Head of caudate nucleus (tissue), 42 donors: ENCODE results near the gene PIBF1.

Source experiments
- DNase-seq, 42 donors: peaks; one replicate each; pipeline versions ENCODE4 v3.0.0 to v3.0.0-alpha.2; 2020 to 2021; ENCODE audit warnings: mixed read lengths in 7 of 42
- intact Hi-C: fragments of 100-400 bp; cut with DNase I; formaldehyde crosslinking; loops from one replicate; pipeline ENCODE4 v1.15.0; 2022

Gene PIBF1

DNA sequence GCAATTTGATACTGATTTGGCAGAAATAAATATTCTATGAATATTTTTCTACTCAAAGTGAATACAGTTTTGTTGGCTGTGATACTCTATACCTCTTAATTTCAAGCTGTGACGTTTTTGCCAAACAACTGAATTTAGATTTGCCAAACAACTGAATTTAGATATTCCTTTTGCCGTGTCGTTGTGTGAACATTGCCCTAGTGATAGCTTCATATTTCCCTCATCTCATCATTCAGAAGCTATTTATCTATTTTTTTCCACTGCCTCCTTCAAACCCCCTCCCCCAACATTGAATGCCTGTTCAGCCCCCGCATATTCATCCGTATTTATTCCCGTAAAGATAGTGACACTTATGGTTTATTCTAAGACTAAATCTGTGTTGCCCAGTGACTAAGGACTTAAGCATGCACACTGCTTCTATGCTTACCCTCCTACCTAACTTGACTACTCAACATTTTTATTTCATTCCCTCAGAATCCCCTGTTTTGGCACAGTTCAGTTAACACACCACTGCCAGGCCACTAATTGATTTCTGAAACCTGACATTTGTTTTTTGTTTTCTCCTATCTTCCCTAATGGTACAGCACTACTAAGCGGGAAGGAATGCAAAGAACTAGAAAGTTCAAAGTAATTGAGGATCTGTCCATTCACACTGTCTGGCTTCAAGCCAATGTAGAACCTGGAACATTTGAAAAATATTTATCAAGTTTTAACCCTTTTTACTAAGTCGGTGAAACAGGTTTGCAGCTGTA lies 274.1 kb downstream of the PIBF1 start:
- intact Hi-C loops, result no loop called here

DNA sequence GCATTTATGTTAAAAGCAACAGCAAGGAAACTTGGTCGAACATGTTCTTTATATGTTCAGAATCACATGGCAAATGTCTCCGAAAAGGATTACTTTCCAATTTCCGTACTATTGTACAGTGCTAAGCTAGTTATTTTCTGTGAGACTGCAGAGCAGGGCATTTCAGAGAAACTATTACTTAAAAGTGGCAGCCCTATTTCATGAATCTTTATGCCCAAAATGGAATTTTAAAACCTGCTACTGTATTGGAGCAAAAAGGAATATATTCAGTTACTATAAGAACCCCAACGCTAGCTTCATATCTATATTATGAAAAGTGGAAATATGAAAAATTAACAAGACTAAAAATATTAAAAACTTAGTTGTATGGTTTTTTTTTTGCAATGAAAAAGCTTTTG lies 274.6 kb downstream of the PIBF1 start:
- intact Hi-C loops, result no loop called here
- no peak for DNase-seq

More for the DNA sequence above, 274.1 kb downstream of the PIBF1 start:
- no peak for DNase-seq

DNA sequence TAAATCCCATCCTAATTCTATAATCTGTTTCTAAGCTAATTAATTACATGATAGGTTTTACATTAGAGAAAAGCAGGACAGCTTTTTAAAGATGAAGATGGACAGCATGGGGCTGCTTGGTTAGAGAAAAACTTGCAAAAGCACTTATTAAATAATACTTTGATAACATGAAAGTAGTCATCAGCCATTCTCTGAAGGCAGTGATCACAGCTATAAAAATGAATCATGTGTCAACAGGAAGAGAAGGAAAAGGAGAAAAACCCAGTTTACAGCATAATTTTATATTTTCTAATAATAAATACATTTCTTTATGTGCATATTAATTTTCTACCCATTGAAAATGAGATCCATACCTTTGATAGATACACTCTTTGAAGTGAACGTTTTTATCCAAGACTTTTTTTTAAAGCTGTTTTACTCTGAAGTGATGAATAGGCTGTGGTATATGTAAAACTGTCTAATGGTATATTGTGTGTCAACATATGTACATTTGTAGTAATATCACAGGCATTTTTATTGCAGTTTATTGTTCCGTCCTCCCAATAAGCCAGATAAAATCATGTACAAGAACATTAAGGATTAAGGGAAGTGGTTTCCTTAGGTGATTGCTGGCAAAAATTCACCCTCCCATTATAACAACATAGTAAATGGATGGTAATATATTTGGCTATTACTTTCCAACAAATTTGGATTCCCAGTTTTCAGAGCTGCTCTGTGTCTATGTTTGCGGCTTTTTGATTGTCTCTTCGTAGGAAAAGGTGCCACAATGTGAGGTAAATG lies 275.5 kb downstream of the PIBF1 start:
- intact Hi-C loops, result no loop called here

DNA sequence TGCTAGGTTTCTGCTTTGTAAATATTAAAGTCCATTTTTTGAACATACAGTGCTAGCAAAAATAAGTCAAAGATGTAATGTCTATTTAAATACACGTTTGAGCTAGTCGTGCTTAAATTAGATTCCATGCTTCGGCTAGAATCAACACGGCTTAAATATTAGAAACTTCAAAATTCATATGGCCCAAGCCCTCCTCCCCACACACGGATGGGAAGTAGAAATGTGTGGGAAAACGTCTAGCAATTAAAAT lies 276.1 kb downstream of the PIBF1 start:
- no peak for DNase-seq
- intact Hi-C loops, result no loop called here

More for the DNA sequence above, 275.5 kb downstream of the PIBF1 start:
- DNase-seq, result no peak

DNA sequence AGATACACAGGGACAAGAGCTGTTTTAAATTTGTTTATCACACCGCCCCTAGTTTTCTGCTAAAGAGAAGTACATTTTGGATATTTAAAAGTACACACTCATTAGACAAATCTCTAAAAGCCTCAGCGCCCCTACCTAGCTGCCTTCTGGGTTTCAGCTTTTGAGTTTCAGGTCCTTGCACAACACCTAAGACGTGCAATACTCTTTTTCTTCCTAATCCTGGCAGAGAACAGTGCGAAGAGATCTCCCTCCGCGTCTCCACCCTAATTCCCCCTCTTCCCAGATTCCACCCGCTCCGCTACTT lies 276.5 kb downstream of the PIBF1 start:
- DNase-seq, result no peak
- intact Hi-C loops, result no loop called here

DNA sequence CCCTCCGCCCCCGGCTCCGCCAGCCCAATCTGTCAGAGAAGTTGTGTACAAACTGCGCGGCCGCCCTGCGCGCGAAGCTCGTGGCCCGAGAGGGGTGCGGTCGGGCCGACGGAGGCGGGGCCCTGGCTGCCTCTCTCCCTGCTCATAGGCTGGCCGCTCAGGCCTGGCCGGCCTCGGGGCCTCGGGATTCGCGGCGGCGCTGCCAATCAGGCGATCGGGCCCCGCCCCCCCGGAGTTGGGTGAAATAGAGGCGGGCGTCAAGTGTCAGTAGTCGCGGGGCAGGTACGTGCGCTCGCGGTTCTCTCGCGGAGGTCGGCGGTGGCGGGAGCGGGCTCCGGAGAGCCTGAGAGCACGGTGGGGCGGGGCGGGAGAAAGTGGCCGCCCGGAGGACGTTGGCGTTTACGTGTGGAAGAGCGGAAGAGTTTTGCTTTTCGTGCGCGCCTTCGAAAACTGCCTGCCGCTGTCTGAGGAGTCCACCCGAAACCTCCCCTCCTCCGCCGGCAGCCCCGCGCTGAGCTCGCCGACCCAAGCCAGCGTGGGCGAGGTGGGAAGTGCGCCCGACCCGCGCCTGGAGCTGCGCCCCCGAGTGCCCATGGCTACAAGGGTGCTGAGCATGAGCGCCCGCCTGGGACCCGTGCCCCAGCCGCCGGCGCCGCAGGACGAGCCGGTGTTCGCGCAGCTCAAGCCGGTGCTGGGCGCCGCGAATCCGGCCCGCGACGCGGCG lies 277.0 kb downstream of the PIBF1 start, which contains the start of gene KLF5:
Gene KLF5 (plus strand): TSS at position 270 of the 724 bp plus-strand sequence. CDS start 323 bp downstream, at position 593.
- intact Hi-C loops, result no loop called here
- peak; percentile 85 to 98 (median 95) for DNase-seq

DNA sequence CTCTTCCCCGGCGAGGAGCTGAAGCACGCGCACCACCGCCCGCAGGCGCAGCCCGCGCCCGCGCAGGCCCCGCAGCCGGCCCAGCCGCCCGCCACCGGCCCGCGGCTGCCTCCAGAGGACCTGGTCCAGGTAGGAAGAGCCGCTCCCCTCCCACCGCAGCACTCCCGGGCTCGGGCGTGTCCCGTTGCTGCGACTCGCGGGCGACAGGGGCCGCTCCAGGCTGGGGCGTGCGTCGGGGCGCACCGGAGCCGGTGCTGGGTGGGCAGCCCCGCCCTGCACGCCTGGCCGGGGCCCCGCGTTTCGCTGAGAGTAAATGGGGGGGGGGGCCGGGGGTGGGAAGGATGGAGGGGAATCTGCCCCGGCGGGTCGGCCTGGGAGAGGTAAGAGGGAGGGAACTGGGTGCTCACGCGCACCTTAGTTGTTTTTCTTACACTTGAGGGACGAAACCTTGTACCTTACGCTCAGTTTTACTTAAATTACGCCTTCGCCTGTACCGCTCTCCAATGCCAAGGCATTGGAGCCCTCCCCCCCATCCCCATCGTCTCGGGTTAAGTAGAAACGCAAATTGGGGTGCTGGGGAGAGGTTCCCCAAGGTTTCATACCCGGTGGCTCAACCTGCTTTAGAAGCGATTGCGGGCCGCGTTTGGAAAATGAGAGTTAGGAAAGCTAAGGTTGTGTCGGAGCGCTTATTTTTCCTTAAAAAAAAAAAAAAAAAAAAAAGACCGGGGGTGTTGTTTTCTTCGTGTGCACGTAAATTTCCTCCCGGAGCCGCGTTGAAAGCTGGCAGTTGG lies 277.7 kb downstream of the PIBF1 start:
- intact Hi-C loops, result no loop called here
- DNase-seq, result peak in 38 of 42 donors; percentile 16 to 73 (median 50)

DNA sequence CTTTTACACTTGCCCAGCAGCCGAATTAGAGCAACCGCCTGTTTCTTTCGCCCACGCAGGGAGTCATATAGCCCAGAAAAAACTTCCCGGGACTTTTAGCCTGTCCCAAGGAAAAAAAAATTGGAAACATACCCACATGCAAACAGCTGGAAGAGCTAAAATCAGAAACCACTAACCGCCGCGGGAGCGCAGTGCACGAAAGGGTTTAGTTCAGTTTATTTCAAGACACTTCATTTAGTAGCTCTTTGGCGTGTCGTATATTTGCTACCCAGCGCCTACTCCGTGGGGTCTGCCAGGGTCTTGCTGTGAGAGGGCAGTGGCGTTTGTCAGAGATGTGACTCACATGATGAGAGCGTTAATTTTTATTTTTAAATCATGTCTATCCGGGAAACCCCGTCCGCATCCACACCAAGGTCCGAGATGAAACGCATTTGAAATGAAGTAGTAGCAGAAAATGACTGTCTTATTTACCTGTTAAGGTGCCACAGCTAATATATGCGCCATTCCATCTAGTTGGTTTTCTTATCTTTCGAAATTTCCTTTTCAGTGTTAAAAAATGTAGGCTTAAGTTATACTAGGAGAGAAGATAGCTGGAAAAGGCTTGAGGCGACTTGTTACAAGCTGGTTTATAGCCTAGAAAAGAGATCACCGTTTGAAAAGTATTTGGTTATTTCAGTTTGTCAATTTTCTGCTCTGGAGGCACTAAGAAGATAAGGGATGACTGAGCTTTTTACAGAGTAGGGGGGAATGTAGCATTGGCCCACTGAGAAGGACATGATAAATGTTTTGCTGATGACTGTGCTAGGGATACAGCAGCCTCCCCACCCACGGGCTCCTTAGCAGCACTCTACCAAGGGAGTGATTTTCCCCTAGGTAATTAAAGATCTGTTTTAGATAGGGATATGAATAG lies 278.6 kb downstream of the PIBF1 start:
- intact Hi-C loops, result no loop called here
- DNase-seq, result peak in 31 of 42 donors; percentile 4 to 72 (median 37)

DNA sequence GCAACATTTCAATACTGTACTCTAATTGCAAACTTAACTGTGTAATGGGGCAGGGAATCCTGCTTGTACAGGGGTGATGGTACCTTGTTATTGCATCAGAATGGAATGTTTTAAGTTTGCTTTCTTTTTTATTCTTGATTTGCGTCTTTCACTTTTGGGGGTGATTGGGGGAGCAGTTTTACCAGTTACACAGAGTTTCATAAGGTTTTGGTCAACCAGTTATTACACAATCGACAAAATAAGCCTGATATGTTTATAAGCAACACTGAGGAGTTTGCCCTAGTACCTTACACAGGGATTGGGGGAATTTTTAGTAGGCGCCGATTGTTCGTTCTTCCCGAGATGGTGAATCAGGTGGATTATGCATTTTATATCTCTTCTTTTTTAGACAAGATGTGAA lies 279.5 kb downstream of the PIBF1 start:
- DNase-seq, result peak in 1 of 42 donors; percentile 15
- intact Hi-C loops, result no loop called here

DNA sequence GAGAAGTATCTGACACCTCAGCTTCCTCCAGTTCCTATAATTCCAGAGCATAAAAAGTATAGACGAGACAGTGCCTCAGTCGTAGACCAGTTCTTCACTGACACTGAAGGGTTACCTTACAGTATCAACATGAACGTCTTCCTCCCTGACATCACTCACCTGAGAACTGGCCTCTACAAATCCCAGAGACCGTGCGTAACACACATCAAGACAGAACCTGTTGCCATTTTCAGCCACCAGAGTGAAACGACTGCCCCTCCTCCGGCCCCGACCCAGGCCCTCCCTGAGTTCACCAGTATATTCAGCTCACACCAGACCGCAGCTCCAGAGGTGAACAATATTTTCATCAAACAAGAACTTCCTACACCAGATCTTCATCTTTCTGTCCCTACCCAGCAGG lies 279.9 kb downstream of the PIBF1 start:
- peak in 3 of 42 donors; percentile 10 to 25 (median 10) for DNase-seq
- intact Hi-C loops, result no loop called here

DNA sequence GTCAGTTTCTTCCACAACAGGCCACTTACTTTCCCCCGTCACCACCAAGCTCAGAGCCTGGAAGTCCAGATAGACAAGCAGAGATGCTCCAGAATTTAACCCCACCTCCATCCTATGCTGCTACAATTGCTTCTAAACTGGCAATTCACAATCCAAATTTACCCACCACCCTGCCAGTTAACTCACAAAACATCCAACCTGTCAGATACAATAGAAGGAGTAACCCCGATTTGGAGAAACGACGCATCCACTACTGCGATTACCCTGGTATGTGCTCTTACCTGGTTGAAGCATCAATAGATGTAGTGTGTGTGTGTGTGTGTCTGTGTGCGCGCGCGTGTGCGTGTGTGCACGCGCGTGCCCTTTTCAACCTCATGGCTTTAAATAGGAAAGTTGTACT lies 280.5 kb downstream of the PIBF1 start:
- intact Hi-C loops, result no loop called here
- DNase-seq, result peak in 6 of 42 donors; percentile 8 to 22 (median 13)

DNA sequence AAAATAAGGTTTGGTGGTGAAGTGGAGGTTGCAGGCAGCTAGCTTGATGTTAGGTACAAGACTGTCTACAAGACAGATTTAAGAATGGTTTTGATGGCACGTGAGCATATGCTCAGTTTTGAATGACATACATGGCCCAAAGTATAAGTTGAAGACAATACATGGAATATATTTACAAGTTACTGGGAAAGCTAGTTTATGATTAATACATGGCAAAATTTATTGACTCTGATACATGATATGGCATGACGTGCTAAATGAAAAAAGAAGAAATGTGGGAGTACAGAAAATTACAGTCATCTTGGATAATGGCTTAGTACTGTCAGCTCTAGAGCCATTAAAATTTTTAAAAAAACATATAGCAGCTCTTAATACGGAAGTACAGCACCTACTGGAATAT lies 281.2 kb downstream of the PIBF1 start:
- intact Hi-C loops, result no loop called here

DNA sequence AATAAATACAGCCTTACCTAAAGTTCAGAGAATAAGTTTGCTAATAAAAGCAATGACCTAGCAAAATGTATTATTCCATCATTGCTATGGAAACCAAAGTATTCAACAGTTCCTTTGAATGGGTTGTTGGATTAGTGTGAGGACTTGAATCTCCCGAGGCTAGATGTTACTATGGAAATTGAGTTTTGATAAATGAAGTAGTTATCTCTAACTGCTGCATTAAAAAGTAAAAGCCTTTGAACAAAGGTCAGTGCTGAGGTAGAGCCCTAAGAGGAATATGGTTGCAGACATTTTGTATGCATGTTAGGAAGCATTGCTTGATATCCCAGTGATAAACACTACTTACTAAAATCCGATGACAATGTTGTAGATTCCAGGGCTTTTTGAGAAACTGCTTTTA lies 283.1 kb downstream of the PIBF1 start:
- intact Hi-C loops, result no loop called here
- no peak for DNase-seq

More for the DNA sequence above, 281.2 kb downstream of the PIBF1 start:
- no peak for DNase-seq

DNA sequence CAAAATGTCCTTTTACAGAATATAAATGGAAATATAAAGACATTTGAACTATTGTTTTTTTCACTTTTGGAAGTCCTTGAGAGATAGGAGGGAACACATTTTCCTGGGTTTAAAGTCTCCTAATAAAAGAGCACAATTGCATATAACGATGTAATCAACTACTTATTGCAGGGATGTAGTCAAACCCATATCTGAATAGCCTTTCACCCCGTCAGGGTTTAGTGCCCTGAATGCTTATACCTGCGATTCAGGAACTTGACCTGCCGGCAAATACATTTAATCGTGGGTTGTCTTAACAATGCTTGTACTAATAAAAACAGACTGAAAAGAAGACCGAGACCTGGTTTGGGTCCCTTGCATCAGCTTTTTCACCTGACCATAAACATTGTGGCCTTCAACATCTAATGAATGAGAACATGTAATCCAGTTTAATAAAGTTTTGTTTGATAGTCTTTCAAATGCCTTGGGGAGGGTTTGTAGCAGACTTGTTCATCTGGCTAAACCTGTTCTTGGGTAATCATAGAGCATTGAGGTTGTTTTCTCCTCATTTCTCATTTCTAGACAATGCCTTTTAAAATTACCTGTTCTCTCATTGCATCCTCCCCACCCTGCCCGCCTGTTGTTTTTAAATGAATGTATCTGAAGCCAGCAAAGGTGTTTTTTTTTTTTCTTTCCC lies 283.9 kb downstream of the PIBF1 start:
- intact Hi-C loops, result no loop called here

More for the DNA sequence above, 283.9 kb downstream of the PIBF1 start:
- no peak for DNase-seq
